ENCODE data around the gene PTPRO.

DNA sequence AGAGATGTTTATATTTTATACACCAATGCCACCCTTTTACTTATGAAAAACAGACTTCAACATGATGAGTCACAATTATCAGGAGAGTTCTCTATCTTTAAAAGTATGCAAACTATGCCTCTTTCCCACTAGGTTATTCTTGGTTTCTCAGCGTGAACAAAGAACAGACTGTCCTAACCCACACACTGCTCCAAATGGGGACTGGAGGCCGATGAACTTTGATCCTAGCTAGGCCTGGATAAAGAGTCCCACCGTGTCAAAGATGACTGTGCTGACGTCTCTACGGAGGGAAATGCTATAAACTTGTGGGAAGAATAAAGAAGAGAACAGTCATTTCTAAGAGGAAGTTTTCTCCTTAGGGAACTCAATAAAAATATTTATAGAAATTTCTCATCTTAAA, 306.8 kb downstream of the PTPRO start:
- TF ChIP-seq, protein P1, sequence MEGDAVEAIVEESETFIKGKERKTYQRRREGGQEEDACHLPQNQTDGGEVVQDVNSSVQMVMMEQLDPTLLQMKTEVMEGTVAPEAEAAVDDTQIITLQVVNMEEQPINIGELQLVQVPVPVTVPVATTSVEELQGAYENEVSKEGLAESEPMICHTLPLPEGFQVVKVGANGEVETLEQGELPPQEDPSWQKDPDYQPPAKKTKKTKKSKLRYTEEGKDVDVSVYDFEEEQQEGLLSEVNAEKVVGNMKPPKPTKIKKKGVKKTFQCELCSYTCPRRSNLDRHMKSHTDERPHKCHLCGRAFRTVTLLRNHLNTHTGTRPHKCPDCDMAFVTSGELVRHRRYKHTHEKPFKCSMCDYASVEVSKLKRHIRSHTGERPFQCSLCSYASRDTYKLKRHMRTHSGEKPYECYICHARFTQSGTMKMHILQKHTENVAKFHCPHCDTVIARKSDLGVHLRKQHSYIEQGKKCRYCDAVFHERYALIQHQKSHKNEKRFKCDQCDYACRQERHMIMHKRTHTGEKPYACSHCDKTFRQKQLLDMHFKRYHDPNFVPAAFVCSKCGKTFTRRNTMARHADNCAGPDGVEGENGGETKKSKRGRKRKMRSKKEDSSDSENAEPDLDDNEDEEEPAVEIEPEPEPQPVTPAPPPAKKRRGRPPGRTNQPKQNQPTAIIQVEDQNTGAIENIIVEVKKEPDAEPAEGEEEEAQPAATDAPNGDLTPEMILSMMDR (conservative IDR thresholded peaks at IDR 0.05): no peak
- no peak for TF ChIP-seq ZFX (IDR thresholded peaks at IDR 0.05)
